NCI-H128 (cell line): ENCODE measurements around the gene FZD2.

ENCODE experiments used
- DNase-seq: peaks from one replicate; lab custom pipeline; 2025; ENCODE audit not compliant: unreplicated experiment; lab: John Stamatoyannopoulos, UW

FZD2 gene

DNA sequence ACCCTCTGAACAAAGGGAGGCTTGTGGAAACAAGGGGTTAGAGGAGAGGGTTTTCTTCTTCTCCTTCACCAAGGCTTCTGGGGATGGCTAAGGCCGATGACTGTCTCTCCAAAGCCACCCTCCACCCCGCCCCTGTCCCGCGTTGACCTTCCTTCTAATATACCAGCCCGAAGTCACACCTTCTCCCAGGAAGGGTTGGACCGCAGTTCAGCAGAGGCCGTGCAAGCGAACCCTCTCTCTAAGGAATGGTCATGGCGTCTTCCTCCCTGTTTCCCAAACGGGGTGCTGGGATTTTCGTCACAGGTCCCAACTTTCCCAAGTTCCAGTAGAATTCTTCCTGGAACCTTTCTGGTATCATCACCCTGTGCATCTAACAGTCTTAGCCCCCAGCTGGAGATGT lies 49.4 kb downstream of the FZD2 start:
- no peak for DNase-seq

- no peak for DNase-seq
Observed at GRCh38 chr17:44607836-44608690, 50.8 kb downstream of the FZD2 start.

GRCh38 chr17:44608727-44609435 lies 51.6 kb downstream of the FZD2 start:
- no peak for DNase-seq

- DNase-seq: no peak
Observed at GRCh38 chr17:44610331-44610730, 53.0 kb downstream of the FZD2 start.
